Left colon (tissue), 2 donors: Measurements from ENCODE around the gene ZNF423. TPM values are rescaled to one million over a fixed set of nuclear protein-coding genes. Genes with fewer than 3 reads are reported as not detected.
A peak's percentile ranks its signal among the peaks of the same experiment; 100 is the strongest.

Experiments
- ATAC-seq: fragments of 200-7000 bp; cut with Tn5 transposase; one replicate; pipeline ENCODE4 v1.9.1; 2020; ENCODE audit warnings: mild to moderate bottlenecking, moderate library complexity
- DNase-seq, 2 donors: peaks; one replicate each; pipeline ENCODE4 v3.0.0-alpha.2; 2020
- intact Hi-C, 2 donors: fragments of 100-400 bp; cut with DNase I in 1 of 2; cut with micrococcal nuclease in 1 of 2; formaldehyde crosslinking; loops; one replicate each; pipeline versions ENCODE4 v1.11.2 to v1.14.0; 2022; cut with DNase I, micrococcal nuclease
- total RNA-seq, 2 donors: library from RNA; stranded (reverse); fragmentation: NEBNext Ultra II Directional; extraction: Animal tissue kit (Norgen Biotek cat#: 25700); gene quantifications; one replicate each; pipeline ENCODE4 v1.2.1, GENCODE V29; 2021
- donor health status: DM: no; HTN: no; CAD: no.
- donor health status: DM: yes; HTN: yes; CAD: no.

ZNF423 gene
- total RNA-seq, 2 donors from 2014 or later, result 8.2 to 10.5 TPM

- intact Hi-C loops, result no loop called here
- ATAC-seq (peak; percentile 15), DNase-seq (peak; percentile 45 to 52)
These were observed 21.3 kb downstream of the ZNF423 start for GRCh38 chr16:49834531-49835151.

GRCh38 chr16:49833796-49834530 is 21.9 kb downstream of the ZNF423 start:
- ATAC-seq (no peak), DNase-seq (no peak)
- intact Hi-C loops, result no loop called here

- ATAC-seq, result no peak
- intact Hi-C loops, result no loop called here
- peak; percentile 50 to 62 for DNase-seq
These were observed 22.8 kb downstream of the ZNF423 start for GRCh38 chr16:49833085-49833484.

GRCh38 chr16:49832177-49832576 is 23.7 kb downstream of the ZNF423 start:
- intact Hi-C loops, result no loop called here
- DNase-seq (no peak), ATAC-seq (no peak)

GRCh38 chr16:49830873-49831272 is 25.0 kb downstream of the ZNF423 start:
- DNase-seq (no peak), ATAC-seq (no peak)
- intact Hi-C loops, result no loop called here

- intact Hi-C loops, result loop anchor here in 1 of 2 donors (10.0 kb wide), 1 partner anchor 64 kb away; no protein-coding TSS in a partner anchor
- DNase-seq, result no peak
- no peak for ATAC-seq
These were observed 27.2 kb downstream of the ZNF423 start for GRCh38 chr16:49828533-49829267.

GRCh38 chr16:49827805-49828438 is 28.0 kb downstream of the ZNF423 start:
- ATAC-seq, result no peak
- DNase-seq, result no peak
- intact Hi-C loops, result loop anchor here in 1 of 2 donors (10.0 kb wide), 1 partner anchor 63 kb away; no protein-coding TSS in a partner anchor

GRCh38 chr16:49826515-49826914 is 29.4 kb downstream of the ZNF423 start:
- ATAC-seq (no peak), DNase-seq (no peak)
- intact Hi-C loops, result loop anchor here in 1 of 2 donors (10.0 kb wide), 1 partner anchor 62 kb away; no protein-coding TSS in a partner anchor

- no peak for ATAC-seq
- intact Hi-C loops, result loop anchor here in 1 of 2 donors (10.0 kb wide), 1 partner anchor 60 kb away; no protein-coding TSS in a partner anchor
- DNase-seq, result no peak
These were observed 30.9 kb downstream of the ZNF423 start for GRCh38 chr16:49825041-49825440.

GRCh38 chr16:49824593-49824992 is 31.3 kb downstream of the ZNF423 start:
- ATAC-seq (no peak), DNase-seq (no peak)
- intact Hi-C loops, result loop anchor here in 1 of 2 donors (10.0 kb wide), 1 partner anchor 60 kb away; no protein-coding TSS in a partner anchor

GRCh38 chr16:49822649-49823370 is 33.1 kb downstream of the ZNF423 start:
- no peak for DNase-seq
- ATAC-seq, result no peak
- intact Hi-C loops, result loop anchor here in 1 of 2 donors (10.0 kb wide), 1 partner anchor 58 kb away; no protein-coding TSS in a partner anchor

- no peak for ATAC-seq
- no peak for DNase-seq
- intact Hi-C loops, result loop anchor here in 1 of 2 donors (10.0 kb wide), 1 partner anchor 57 kb away; no protein-coding TSS in a partner anchor
These were observed 34.2 kb downstream of the ZNF423 start for GRCh38 chr16:49821614-49822282.

GRCh38 chr16:49821156-49821555 is 34.8 kb downstream of the ZNF423 start:
- no peak for DNase-seq
- intact Hi-C loops, result loop anchor here in 1 of 2 donors (10.0 kb wide), 1 partner anchor 56 kb away; no protein-coding TSS in a partner anchor
- ATAC-seq, result no peak

GRCh38 chr16:49817754-49818507 is 38.0 kb downstream of the ZNF423 start:
- ATAC-seq (no peak), DNase-seq (no peak)
- intact Hi-C loops, result no loop called here

GRCh38 chr16:49816875-49817274 is 39.0 kb downstream of the ZNF423 start:
- no peak for DNase-seq
- intact Hi-C loops, result no loop called here
- ATAC-seq, result no peak

- ATAC-seq (no peak), DNase-seq (no peak)
These were observed 44.1 kb downstream of the ZNF423 start for GRCh38 chr16:49811644-49812334.

More at GRCh38 chr16:49811644-49812334, 44.1 kb downstream of the ZNF423 start:
- intact Hi-C loops, result no loop called here
